ENCODE data around the gene GUCA1A.

GRCh38 chr6:42148058-42148457 is 25.1 kb upstream of the GUCA1A start:
- TF ChIP-seq POLR2A (IDR thresholded peaks at IDR 0.05) (no peak), CTCF (IDR thresholded peaks at IDR 0.05) (no peak)

Measured in right lobe of liver (tissue), 4 donors.